Astrocyte of the spinal cord (primary cell): ENCODE data around the gene DBNL.

Source experiments
- DNase-seq: peaks from one replicate; pipeline ENCODE4 v3.0.0; 2011; ENCODE audit warnings: low read depth, low spot score
- H3K4me3 ChIP-seq: 2 replicates; pipeline ENCODE4 v1.5.1; 2011; ENCODE audit warnings: low read depth, mild to moderate bottlenecking, low read length, moderate library complexity
- in situ Hi-C: cut with HindIII; loops from 2 replicates; pipeline ENCODE4 v1.10.0; 2017; ENCODE audit warnings: low sequenced_read_pairs
- TF ChIP-seq, protein P1 (sequence below): IDR thresholded peaks from 2 replicates; pipeline ENCODE4 v1.5.1; 2012; ENCODE audit warnings: low read depth, mild to moderate bottlenecking, low read length, inconsistent platforms

DBNL gene

DNA sequence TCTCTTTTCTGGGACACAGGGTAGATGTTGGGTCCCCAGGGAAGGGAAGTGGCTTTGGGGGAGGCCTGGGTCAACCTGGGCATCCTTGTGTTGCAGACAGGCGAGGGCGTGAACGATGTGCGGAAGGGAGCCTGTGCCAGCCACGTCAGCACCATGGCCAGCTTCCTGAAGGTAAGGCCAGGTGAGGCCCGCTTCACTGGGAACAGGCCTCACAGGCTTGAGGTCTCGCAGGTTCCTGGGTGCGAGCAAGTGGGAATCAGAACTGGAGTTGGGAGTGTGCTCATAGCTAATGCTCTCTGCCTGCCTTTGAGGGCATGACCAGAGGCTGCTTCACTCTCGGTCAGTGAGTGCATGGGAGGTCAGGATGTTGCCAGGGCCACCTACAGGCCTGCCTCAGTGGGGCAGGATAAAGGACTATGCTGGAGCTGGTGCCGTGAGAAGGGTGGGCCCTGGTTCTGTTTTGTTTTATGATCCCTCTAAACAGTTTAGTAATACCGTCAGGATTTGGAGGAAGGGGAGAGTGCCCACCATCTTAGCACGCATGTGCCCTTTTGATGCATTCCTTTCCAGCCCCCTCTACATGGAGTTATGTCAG is 8.4 kb downstream of the DBNL start:
- in situ Hi-C loops, result no loop called here
- DNase-seq, result no peak
- H3K4me3 ChIP-seq, result no peak overlapping the region
- TF ChIP-seq, protein P1, sequence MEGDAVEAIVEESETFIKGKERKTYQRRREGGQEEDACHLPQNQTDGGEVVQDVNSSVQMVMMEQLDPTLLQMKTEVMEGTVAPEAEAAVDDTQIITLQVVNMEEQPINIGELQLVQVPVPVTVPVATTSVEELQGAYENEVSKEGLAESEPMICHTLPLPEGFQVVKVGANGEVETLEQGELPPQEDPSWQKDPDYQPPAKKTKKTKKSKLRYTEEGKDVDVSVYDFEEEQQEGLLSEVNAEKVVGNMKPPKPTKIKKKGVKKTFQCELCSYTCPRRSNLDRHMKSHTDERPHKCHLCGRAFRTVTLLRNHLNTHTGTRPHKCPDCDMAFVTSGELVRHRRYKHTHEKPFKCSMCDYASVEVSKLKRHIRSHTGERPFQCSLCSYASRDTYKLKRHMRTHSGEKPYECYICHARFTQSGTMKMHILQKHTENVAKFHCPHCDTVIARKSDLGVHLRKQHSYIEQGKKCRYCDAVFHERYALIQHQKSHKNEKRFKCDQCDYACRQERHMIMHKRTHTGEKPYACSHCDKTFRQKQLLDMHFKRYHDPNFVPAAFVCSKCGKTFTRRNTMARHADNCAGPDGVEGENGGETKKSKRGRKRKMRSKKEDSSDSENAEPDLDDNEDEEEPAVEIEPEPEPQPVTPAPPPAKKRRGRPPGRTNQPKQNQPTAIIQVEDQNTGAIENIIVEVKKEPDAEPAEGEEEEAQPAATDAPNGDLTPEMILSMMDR, result no peak

DNA sequence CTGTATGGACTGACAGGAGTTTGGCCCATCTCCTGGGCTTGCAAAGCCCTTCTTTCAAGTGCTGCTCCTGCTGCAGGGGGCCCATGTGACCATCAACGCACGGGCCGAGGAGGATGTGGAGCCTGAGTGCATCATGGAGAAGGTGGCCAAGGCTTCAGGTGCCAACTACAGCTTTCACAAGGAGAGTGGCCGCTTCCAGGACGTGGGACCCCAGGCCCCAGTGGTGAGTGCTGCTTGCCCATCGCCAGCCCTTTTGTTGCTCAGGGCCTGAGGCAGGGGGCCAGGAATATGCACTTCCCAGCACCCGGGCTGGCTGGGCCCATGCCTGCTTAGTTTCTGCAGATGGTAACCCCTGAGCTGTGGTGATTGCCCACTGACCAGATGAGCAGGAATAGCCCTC is 12.2 kb downstream of the DBNL start:
- H3K4me3 ChIP-seq, result no peak overlapping the region
- DNase-seq, result no peak
- TF ChIP-seq, protein P1, result no peak
- in situ Hi-C loops, result no loop called here

DNA sequence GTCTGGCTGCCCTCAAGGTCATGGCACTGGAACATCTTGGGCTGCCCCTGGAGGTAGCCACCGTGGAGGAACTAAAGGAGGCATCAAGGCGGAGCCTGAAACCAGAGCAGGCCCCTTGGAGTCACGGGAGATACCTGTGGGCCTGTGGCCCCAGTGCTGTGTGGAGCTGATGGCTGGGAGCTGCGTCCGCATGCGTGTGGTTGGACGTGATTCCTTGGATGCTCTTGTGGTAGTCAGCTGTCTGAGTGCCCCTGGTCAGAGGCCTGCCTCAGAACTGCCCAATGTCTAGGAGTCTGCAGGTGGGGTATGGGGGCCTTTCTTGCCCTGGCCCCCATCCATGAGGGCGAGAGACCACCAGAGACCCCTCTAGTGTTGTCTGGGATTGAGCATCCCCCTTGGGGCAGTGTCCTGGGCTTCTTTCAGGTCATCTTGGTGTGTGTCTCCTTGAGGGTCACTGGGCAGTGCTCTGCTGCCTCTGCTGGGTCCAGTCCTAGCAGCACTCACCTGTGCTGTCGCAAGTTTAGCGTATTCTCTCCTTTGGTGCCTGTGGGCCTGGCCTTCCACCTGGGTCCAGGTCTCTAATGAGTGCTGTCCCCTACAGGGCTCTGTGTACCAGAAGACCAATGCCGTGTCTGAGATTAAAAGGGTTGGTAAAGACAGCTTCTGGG is 12.8 kb downstream of the DBNL start:
- TF ChIP-seq, protein P1, result no peak
- no peak for DNase-seq
- in situ Hi-C loops, result no loop called here
- no peak overlapping the region for H3K4me3 ChIP-seq

DNA sequence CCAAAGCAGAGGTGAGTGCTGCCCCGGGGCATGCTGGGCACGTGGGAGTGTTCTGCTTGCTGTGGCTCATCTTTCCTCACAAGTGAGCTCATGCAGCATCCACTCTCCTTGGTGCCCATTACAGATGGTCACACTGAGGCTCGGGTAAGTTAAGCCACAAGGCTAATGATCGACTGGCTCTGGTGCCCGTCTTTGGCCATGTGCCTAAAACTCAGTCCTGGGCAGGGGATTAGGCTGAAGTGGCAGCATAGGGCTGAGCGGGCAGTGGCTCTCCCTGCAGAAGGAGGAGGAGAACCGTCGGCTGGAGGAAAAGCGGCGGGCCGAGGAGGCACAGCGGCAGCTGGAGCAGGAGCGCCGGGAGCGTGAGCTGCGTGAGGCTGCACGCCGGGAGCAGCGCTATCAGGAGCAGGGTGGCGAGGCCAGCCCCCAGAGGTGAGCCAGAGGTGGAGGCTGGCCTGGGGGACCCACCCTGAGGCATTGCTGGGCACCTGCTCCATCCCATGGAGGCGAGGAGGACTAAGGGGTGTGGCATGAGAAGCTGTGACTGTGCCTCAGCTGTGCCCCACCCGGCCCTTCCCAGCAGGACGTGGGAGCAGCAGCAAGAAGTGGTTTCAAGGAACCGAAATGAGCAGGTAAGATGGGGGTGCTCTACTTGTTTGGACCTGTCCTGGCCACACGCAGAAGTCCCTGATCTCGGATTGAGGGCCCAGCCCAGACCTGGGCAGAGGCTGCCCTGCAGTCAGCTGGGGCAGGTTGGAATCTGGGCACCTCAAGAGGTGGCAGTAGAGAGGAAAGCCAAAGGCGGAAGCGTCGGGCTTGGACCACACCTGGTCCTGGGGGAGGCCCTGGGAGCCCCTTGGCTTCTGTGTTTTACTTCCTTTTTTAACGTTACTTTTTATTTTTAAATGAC is 13.6 kb downstream of the DBNL start:
- in situ Hi-C loops, result no loop called here
- H3K4me3 ChIP-seq, result no peak overlapping the region
- DNase-seq, result no peak
- TF ChIP-seq, protein P1, result no peak

DNA sequence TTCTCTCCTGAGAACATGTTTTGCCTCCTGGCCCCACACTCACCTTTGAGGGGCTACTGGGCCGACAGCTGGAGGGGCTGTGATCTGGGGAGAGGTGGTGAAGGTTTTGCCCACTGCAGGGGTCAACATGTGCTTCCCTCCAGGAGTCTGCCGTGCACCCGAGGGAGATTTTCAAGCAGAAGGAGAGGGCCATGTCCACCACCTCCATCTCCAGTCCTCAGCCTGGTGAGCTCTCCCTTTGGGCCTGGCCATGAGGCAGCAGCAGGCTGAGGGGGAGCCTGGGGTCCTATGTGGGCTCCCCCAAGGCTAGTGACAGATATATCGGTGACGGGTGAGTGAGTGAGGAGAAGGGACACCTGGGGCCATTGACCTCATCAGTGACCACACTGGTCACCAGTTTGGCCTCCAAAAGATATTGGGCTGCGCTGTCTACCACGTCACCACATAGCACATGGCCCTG is 14.3 kb downstream of the DBNL start:
- TF ChIP-seq, protein P1, result no peak
- in situ Hi-C loops, result no loop called here
- no peak overlapping the region for H3K4me3 ChIP-seq
- no peak for DNase-seq

DNA sequence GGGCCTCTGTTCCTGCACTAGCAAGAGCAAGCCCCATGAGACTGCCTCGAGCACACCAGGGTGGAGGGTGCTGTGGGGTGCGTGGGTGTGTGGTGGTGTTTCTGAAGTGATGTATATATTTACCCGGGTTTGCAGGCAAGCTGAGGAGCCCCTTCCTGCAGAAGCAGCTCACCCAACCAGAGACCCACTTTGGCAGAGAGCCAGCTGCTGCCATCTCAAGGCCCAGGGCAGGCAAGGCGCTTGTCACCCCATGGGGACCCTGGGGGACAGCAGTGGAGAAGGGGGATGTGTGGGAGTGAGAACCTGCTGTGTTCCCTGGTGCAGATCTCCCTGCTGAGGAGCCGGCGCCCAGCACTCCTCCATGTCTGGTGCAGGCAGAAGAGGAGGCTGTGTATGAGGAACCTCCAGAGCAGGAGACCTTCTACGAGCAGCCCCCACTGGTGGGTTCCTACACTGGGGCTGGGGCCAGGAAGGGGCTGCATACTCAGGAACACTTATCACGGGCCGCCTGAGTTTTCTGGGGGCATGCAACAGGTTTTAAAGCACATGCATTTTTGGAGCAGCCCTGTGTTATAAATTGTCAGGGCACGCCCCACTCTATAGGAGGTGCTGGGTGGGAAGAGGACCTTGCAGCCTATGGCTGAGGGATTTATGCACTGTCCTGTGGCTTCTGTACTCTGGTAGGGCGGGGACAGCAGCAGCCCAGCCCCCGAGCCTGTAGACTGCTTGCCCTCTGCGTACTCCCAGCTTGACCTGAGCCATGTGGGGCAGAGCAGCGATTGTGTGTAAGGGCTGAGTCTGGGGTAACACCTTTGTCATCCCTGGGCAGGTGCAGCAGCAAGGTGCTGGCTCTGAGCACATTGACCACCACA is 15.0 kb downstream of the DBNL start:
- TF ChIP-seq, protein P1, result no peak
- no peak overlapping the region for H3K4me3 ChIP-seq
- DNase-seq, result no peak
- in situ Hi-C loops, result no loop called here
